Activated CD8-positive, alpha-beta memory T cell treated with anti-CD3 and anti-CD28 coated beads for 1 hour (primary cell): ENCODE measurements around the gene ACAT2.
"Not testable (repeated sequence)": the region's sequence is repeated elsewhere in the genome, so short reads cannot be mapped to it uniquely, and the experiment has no call there.

Experiments used
- DNase-seq, 2 donors: peaks; one replicate each; pipeline ENCODE4 v3.0.0-alpha.2; 2020; ENCODE audit warnings: low read depth in 1 of 2; ENCODE audit errors: extremely low read depth in 1 of 2

The ACAT2 gene

DNA sequence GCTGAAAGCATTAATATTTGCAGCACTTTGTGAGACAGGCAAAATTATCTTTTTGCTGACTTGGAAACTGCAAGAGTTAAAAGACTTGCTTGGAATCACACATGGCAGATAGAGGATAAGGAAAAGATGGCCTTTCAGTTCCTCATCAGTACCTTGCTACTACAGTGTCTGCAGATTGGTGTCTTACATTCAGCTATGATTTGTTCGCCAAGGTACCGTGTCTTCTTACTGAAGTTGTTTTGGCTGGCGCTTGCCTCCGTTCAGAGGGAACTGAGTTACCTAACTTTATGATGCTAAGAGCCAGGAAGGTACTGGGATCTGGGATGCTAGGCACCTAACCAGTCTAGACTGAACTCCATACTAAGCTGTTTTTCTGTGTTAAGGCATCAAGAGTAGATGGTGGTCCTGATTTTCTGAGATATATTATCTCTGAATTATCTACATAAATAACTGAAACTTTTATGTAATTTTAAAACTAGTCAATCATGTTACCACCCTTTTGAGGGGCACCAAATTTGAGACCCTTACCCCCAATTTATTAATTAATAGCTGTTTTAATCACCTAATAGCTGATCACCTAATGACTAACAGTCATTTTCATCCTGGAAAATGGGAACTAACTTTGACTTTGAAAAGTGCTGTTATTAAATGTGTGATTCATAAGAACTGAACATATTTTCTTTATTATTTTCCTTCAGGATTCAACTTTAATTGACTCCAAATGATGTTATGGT lies 32.1 kb upstream of the ACAT2 start:
- no peak for DNase-seq

DNA sequence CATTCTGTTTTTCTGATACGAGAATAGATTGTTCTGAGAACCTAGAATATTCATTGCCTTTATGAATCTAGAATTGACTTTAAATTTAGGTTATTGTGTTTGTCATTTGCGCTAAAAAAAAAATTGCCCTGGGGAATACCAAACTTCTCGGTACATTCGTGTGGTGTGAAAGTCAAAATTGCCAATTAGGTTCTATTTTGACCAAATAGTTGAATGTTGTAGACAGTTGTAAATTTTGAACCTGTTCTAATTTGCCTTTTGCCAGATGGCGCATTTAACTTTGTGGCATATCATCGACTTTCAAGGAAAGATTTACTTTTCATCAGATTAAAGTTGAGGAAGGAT lies 31.5 kb upstream of the ACAT2 start:
- no peak for DNase-seq

DNA sequence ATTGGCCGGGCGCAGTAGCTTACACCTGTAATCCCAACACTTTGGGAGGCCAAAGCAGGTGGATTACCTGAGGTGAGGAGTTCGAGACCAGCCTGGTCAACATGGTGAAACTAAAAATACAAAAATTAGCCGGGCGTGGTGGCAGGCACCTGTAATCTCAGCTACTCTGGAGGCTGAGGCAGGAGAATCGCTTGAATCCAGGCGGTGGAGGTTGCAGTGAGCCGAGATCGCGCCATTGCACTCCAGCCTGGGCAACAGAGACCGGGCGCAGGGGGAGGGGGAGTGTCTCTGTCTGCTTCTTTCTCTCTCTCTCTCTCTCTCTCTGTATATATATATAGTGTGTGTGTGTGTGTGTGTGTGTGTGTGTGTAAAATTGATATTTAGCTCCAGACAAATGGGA lies 29.3 kb upstream of the ACAT2 start:
- DNase-seq: not testable (repeated sequence)

DNA sequence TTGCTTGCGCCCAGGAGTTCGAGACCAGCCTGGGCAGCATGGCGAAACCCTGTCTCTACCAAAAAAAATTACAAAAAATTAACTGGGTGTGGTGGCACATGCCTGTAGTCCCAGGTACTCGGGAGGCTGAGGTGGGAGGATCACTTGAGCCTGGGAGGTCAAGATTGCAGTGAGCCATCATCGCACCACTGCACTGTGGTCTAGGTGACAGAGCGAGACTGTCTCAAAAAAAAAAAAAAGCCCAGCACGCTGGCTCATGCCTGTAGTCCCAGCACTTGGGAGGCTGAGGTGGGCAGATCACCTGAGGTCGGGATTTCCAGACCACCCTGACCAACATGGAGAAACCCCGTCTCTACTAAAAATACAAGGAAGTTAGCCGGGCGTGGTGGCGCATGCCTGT lies 28.4 kb upstream of the ACAT2 start:
- DNase-seq: not testable (repeated sequence)

DNA sequence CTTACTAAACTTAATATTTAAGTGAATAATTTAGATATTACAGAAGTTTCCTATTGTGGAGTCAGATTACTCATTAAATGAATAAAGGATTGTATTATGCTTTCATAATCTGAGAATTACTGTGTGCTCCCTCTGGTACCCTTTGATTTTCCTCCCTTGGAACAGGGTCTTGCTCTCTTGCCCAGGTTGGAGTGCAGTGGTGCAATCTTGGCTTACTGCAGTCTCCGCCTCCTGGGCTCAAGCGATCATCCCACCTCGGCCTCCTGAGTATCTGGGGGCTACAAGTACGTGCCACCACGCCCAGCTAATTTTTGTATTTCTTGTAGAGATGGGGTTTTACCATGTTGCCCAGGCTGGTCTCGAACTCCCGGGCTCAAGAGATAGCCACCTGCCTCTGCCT lies 24.9 kb upstream of the ACAT2 start:
- DNase-seq: no peak

DNA sequence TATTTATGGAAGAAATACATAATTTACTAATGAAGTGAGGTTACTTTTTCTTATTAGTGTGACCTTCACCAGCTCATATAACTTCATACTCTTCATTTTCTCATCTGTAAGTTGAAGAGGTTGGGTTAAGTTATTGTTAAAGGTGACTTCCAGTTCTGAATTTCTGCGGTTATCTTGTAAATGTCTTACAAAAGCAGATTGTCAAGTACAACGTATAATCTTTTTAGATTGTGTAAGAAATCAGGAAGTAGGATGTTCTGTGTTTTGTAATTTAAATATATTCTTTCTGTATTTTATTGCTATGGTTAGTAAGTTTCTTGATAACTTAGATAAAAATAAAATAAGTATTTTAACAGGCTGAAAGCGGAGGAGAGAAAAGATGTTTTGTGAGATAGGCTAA lies 22.5 kb upstream of the ACAT2 start:
- DNase-seq: no peak

DNA sequence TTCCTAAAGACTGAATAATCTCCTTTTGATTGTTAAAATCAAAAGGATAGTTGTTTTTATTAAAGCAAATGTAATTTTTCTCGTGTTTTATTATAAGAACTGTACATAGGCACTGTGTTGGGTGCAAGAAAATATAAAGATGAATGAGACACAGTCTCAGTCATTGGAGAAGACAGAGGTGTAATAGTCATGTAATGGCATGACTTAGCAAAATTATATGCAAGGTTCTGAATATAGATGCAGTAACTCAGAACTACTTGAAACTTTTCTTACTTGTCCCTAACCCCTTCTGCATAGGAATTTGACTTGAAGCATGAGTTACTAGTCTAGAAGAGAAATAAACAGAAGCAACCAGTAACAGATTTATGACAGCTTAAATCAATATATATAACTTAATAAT lies 19.7 kb upstream of the ACAT2 start:
- no peak for DNase-seq

DNA sequence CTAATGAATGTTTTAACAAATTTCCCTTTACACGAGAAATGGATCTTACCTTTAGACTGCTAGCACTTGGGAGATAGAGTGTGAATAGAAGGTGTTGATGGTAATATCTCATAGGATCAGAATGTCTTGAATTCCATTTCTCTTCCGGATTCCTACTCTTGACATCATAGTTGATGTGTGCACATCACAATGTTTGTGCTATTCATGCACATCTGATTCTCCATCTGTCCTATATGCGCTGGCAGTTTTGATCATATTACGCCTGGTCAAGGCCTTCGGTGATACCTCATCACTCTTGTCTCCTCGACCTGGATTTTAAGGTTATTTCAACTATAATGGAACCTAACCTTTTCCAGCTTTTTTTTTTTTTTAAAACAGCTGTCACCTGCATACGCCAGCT lies 16.8 kb upstream of the ACAT2 start:
- DNase-seq: no peak

DNA sequence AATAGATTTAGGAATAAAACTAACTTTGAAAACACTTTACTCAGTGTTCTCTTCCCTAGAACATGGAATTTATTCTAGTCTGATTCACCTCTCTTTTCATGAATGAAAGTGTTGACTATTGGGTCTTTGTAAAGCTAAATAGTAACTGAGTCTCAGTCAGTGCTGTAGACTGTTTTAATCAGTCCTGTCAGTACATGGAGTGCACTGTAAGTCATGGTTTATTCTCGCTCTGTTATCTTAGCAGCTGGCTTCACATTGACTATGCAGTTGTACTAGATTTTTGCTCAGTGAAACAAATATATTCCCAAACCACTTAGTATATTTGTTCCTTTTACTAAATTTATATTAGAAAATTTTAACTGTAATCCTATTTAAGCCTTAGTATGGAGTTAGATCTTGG lies 15.1 kb upstream of the ACAT2 start:
- no peak for DNase-seq

DNA sequence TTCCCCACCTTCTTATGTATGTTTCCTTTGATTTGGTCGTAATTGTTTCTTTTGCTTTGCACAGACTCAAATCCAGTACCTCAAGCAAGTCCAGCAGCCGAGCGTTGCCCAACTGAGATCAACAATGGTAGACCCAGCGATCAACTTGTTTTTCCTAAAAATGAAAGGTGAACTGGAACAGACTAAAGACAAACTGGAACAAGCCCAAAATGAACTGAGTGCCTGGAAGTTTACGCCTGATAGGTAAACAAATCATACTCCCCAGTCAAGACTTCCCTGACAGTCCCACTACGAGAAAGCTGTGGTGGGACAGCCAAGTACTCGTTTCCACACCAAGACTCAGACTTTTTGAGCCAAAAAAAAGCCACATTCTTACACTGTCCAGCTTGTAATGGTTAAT lies 13.7 kb upstream of the ACAT2 start:
- not testable (repeated sequence) for DNase-seq

DNA sequence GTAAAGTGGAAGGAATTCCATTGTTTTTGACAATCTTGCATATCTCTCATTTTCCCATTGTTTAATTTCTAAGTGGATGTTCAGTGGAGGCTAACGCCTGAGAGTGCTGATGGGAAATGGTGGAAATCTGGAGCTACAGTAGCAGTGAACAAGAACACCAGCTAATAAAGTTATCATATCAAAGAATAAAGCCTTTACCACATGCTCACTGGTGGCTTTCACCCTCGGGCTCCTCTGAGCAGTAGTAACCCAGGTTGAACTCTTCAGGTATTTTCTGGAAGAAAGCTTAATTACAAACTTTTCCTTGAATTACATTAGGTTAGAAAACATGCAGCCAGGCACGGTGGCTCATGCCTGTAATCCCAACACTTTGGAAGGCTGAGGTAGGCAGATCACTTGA lies 10.4 kb upstream of the ACAT2 start:
- DNase-seq: no peak

DNA sequence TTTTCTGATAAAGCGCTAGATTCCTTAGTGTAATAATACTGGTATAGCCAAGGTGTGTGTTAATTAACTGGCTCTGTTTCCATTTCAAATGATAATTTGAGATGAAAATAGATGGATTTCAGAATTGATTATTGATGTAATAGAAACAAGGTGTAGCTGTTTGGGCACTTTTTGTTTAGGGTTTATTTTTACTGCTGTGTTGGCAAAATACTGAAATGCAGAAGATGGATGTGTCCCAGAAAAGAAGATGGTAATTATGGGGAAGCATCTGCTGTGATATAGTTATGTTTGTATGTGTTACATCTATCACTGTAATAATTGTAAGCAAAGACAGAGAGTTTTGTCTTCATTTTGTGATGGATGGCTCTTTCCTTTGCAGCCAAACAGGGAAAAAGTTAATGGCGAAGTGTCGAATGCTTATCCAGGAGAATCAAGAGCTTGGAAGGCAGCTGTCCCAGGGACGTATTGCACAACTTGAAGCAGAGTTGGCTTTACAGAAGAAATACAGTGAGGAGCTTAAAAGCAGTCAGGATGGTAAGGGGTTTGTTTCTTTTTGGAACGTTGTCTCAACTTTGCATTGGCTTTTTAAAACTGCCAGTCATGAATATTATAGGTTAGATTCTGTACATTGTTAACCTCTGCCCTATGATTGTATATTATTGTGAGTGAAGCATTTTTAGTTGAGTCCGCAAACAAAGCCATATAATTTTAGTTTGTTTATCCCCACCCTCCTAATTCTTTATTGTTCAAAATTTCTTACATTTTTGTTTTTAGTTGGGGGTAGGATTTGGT lies 8.6 kb upstream of the ACAT2 start:
- no peak for DNase-seq

DNA sequence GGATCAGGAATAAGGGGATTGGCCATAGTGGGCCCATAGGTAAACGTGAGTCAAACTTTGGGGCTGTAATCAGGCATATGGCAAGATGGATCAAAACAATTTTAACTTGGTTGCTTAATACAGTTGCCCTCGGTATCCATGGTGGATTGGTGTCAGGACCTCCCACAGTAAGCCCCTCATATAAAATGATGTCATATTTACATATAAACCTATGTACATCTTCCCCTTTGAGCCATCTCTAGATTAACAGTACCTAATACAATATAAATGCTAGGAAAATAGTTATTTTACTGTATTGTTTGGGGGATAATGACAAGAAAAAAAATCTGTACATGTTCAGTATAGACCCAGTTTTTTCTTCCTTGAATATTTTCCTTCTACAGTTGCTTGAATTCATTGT lies 7.4 kb upstream of the ACAT2 start:
- no peak for DNase-seq

DNA sequence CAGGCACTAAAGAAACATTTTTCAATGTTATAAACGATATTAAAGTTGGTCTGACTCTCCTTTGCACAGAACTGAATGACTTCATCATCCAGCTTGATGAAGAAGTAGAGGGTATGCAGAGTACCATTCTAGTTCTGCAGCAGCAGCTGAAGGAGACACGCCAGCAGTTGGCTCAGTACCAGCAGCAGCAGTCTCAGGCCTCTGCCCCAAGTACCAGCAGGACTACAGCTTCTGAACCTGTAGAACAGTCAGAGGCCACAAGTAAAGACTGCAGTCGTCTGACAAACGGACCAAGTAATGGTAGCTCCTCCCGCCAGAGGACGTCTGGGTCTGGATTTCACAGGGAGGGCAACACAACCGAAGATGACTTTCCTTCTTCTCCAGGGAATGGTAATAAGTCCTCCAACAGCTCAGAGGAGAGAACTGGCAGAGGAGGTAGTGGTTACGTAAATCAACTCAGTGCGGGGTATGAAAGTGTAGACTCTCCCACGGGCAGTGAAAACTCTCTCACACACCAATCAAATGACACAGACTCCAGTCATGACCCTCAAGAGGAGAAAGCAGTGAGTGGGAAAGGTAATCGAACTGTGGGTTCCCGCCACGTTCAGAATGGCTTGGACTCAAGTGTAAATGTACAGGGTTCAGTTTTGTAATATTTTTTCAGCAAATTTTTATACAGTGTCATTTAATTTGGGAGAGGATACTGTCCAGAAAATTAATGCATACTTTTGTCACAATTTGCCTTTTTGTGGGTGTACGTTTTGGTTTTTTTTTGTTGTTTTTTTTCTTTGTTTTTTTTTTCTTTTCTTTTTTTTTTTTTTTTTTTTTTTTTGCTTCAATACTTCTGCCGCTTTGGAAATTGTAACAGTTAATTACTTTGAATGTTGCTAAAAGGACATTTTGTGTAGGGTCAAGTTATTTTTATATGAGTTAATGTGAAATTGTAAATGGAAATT lies 6.6 kb upstream of the ACAT2 start:
- DNase-seq: no peak

DNA sequence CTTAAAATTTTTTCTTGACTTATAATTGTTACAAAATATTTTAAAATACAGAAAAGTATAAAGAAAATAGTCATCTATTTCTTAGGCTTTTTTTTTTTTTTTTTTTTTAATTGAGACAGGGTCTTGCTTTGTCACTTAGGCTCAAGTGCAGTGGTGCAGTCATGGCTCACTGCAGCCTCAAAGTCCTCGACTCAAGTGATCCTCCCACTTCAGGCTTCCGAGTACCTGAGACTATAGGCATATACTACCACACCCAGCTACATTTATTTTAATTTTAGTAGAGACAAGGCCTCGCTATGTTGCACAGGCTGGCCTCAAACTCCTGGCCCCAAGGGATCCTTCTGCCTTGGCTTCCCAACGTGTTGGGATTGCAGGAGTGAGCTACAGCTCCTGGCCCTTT lies 5.3 kb upstream of the ACAT2 start:
- no peak for DNase-seq

DNA sequence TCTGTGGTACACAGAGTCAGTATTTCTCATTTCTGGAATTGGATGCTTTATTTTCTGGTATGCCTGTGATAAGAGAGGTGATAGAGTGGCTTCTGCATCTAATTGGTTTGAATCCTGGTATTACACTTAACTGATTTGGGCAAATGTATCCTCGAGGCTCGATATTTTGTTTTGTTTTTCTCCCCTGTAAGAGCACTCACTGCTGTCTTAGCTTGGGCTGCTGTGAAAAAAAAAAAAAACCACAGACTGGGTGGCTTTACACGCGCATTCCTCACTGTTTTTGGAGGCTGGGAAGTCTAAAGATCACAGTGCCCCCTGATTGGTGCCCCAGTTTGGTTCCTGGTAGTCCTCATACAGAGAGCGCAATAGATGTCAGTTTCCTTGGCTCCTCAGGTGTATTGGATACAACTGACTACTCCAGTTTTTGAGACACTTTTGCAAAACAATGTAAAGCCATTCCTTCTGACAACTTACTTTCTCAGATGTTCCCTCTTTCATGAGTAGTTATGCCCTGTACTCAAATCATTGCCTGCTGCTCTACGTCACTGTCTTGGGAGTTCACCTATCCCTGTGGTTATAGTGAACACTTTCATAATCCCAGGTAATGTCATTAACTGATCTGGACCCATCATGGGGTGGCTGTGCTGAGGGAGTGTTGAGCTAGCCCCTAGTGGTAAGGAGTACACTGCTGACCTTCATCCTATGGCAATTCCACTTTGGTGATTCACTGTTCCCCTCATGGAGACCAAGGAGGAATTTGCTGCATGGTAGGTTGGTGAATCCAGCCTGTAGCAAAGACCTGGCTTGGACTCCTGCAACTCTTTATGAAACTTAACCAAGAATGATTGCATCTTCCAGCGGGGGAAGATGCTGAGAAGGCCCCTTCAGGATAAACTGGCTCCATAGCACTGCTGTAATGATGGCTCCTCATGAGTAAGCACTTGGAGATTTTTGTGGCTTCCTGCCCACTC lies 3.5 kb upstream of the ACAT2 start:
- DNase-seq: no peak

DNA sequence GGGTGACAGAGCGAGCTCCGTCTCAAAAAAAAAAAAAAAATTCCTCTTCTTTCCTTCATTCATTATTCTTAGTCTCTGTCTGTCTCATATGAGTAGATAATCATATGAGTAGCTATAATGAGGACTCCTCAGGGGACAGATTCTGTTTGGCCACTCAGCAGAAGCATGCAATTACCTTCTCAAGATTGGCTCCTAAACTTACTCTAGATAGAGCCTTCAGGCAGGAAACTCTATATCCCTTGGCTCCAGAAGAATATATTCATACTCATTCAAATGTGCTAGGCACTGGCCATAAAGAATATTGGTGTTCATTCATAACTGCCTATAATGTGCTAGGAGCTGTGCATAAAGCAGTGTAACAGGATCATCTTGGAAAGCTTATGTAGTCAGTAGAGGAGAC lies 2.2 kb upstream of the ACAT2 start:
- no peak for DNase-seq

DNA sequence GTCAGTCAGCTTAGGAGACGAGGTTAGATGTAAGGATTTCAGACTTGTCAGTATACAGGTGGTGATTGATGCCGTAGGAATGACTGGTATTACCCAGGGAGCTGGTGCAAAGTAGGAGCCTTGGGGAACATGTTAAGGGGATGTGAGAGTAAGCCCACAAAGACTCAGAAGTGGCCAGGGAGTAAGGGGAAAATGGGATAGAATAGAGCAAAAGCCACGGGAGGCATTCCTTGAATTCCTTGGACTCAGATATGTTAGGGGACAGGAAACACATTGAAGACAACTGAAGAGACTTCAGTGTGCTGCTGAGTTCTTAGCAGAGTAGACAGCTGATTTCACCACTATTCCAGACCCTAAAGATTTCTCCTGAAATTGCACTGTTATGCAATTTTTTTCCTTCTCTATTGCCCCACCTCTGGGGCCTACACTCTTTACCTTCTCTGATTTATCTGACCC lies 1.2 kb upstream of the ACAT2 start:
- no peak for DNase-seq

DNA sequence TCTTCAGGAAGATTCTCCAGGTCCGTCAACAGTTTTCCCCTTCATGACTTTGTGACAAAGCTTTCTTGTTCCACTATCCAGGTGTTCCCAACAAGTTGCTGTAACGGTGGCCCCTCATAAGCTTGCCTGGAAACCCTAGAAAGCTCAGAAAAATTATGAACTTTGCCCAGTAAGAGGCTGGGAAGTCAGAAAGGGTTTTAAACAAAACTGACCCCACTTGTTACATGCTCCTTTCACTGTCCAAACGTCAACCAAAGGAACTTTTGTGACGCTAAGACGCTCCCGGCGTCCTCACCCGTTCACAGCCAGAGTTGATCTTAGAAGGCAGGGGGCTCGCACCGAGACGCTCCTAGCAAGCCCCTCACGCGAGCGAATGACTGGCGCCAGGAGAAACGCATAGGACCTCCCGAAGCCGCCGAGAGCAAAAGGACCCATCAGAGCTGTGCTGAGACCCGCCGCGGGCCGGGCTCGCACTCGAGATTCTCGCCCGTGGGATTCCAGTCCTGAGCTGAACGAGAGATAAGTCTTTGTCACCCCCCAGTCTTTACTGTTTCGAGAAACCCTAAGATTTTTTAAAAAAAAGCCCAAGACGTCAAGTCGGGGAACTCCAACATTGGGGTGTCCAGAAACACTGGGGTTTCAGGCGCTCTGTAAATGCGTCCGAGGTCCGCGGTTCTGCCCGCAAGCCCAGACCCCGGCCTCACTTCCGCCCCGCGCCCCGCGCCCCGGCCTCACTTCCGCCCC lies 544 bp upstream of the ACAT2 start:
- DNase-seq: peak in 1 of 2 donors; percentile 13
